HepG2 (cell line): Measurements from ENCODE around the gene ACOT13. TPM values are rescaled to one million over a fixed set of nuclear protein-coding genes. Genes with fewer than 3 reads are reported as not detected.

ENCODE experiments used
- ATAC-seq: fragments of 200-7000 bp; cut with Tn5 transposase; 3 replicates; pipeline ENCODE4 v1.9.1; 2020; ENCODE audit warnings: mild to moderate bottlenecking, moderate library complexity
- BruUV-seq: library from RNA; stranded (reverse); fragments of 400-500 nt; replicated peaks from 2 replicates; lab custom pipeline; 2021; lab: Mats Ljungman, UMichigan
- CTCF ChIA-PET: fragments of 300-600 bp; formaldehyde crosslinking; extraction: SDS; loops from one replicate; lab custom pipeline; 2021; ENCODE audit warnings: low total read pairs, inconsistent platforms, low intra/inter-chr PET ratio; lab: Yijun Ruan, JAX
- POLR2A ChIA-PET: fragments of 350-600 bp; sonication (Branson Sonifier 250); formaldehyde crosslinking; loops from one replicate; lab custom pipeline; 2020; ENCODE audit warnings: antibody characterized with exemption, inconsistent platforms; lab: Yijun Ruan, JAX
- DNase-seq: peaks from one replicate; pipeline ENCODE4 v3.0.0-alpha.2; 2015; ENCODE audit warnings: low spot score
- FAIRE-seq: peaks from 3 replicates; lab custom pipeline; 2011; peaks lifted over from hg19 to GRCh38; lab: Jason Lieb, UNC
- H2AFZ ChIP-seq: one replicate; pipeline ENCODE4 v1.6.1; 2011; ENCODE audit warnings: low read length, inconsistent platforms
- H3K27ac ChIP-seq: fragments of 300-600 bp; 3 replicates; pipeline ENCODE4 v1.8.0; 2011; ENCODE audit warnings: mixed run types, mild to moderate bottlenecking, mixed read lengths, low read length, inconsistent platforms; ENCODE audit not compliant: insufficient read depth; ENCODE audit errors: extremely low read length
- H3K27me3 ChIP-seq, 2 experiments: fragments of 200-600 bp in 1 of 2; 2 replicates in 1 of 2; 3 replicates in 1 of 2; pipeline versions ENCODE4 v1.6.0 to v1.8.0; 2011; ENCODE audit warnings: low read length in 2 of 2, mild to moderate bottlenecking in 2 of 2, moderate library complexity in 2 of 2, inconsistent platforms in 1 of 2; ENCODE audit not compliant: insufficient read depth in 2 of 2, control insufficient read depth in 1 of 2
- H3K36me3 ChIP-seq, 2 experiments: fragments of 200-600 bp in 1 of 2; replicated peaks in 1 of 2; 2 replicates in 1 of 2; 3 replicates in 1 of 2; pipeline versions ENCODE4 v1.5.1 to v1.8.0; 2011; ENCODE audit warnings: low read length in 2 of 2, inconsistent platforms in 1 of 2; ENCODE audit not compliant: insufficient read depth in 2 of 2, control insufficient read depth in 1 of 2
- H3K4me1 ChIP-seq: 2 replicates; pipeline ENCODE4 v1.5.1; 2012; ENCODE audit warnings: low read length, inconsistent platforms; ENCODE audit not compliant: insufficient read depth
- H3K4me2 ChIP-seq: 2 replicates; pipeline ENCODE4 v1.6.0; 2011; ENCODE audit warnings: low read depth, low read length, inconsistent platforms
- H3K4me3 ChIP-seq, 3 experiments: fragments of 200-600 bp in 1 of 3; sonication (generic), shearing (Covaris generic) in 1 of 3; replicated peaks in 1 of 3; 2 replicates each; pipeline ENCODE4 v1.5.1; 2011 to 2016; ENCODE audit warnings: low read length in 3 of 3, inconsistent platforms in 2 of 3, low read depth in 2 of 3, mild to moderate bottlenecking in 2 of 3, control low read depth in 1 of 3, mixed read lengths in 1 of 3; ENCODE audit not compliant: insufficient read depth in 1 of 3
- H3K79me2 ChIP-seq: one replicate; pipeline ENCODE4 v1.6.1; 2011; ENCODE audit warnings: low read length, inconsistent platforms; ENCODE audit not compliant: insufficient read depth
- H3K9ac ChIP-seq: 2 replicates; pipeline ENCODE4 v1.6.0; 2011; ENCODE audit warnings: mild to moderate bottlenecking, low read depth, low read length, inconsistent platforms; ENCODE audit not compliant: insufficient read depth
- H3K9me3 ChIP-seq: 2 replicates; pipeline ENCODE4 v1.5.1; 2012; ENCODE audit warnings: mild to moderate bottlenecking, low read length
- H4K20me1 ChIP-seq: 2 replicates; pipeline ENCODE4 v1.6.0; 2011; ENCODE audit warnings: inconsistent platforms, mild to moderate bottlenecking, low read length, moderate library complexity; ENCODE audit not compliant: insufficient read depth
- CHD4 ChIP-seq: fragments of 200-600 bp; sonication (generic); IDR thresholded peaks from 2 replicates; pipeline ENCODE4 v1.7.0; 2017; ENCODE audit warnings: mild to moderate bottlenecking, low read length, borderline replicate concordance
- FOXM1 ChIP-seq: sonication (generic); formaldehyde crosslinking; IDR thresholded peaks from 2 replicates; pipeline ENCODE4 v1.5.0; 2020; ENCODE audit warnings: missing genetic modification reagents
- JARID2 ChIP-seq: sonication (generic); formaldehyde crosslinking; IDR thresholded peaks from 2 replicates; pipeline ENCODE4 v1.8.1; 2023; ENCODE audit warnings: missing genetic modification reagents, inconsistent platforms; ENCODE audit not compliant: insufficient replicate concordance
- MEF2D ChIP-seq: sonication (generic); formaldehyde crosslinking; IDR thresholded peaks from 2 replicates; pipeline ENCODE4 v1.5.1; 2020; ENCODE audit warnings: mild to moderate bottlenecking, missing genetic modification reagents
- MLLT10 ChIP-seq: sonication (generic); formaldehyde crosslinking; IDR thresholded peaks from 2 replicates; pipeline ENCODE4 v1.4.0; 2020; ENCODE audit warnings: missing genetic modification reagents
- RFX5 ChIP-seq: IDR thresholded peaks from 2 replicates; pipeline ENCODE4 v1.6.1; 2011; ENCODE audit warnings: low read depth, low read length, improper control_type of control experiment
- ZNF225 ChIP-seq: sonication (generic); formaldehyde crosslinking; IDR thresholded peaks from 2 replicates; pipeline ENCODE4 v1.4.0; 2020; ENCODE audit warnings: mild to moderate bottlenecking, missing genetic modification reagents
- WGBS: methylation state at CpG from one replicate; pipeline ENCODE4 v1.1.6; 2017; ENCODE audit warnings: low lambda C conversion rate; 5-methylcytosine and 5-hydroxymethylcytosine counted together
- in situ Hi-C: cut with HindIII; loops from 2 replicates; pipeline ENCODE4 v1.10.0; 2017; ENCODE audit warnings: low pct_unique_long_range_greater_than_20kb; ENCODE audit not compliant: extremely low pct_ligation_motif_present
- intact Hi-C: fragments of 100-400 bp; cut with micrococcal nuclease; formaldehyde crosslinking; loops from one replicate; pipeline ENCODE4 v1.10.0; 2022; ENCODE audit not compliant: unreplicated experiment
- polyA plus RNA-seq, 8 experiments: library from polyadenylated mRNA; depleted of rRNA in 3 of 8; stranded (reverse) in 7 of 8; unstranded in 1 of 8; fragments of >200 nt; fragmentation: Illumina TruSeq in 4 of 8; extraction: Trizol in 4 of 8; gene quantifications; 2 replicates each; pipeline versions ENCODE4 v1.2.1 to v1.2.3, GENCODE V29; 2011 to 2016; ENCODE audit warnings: low read depth in 4 of 8, missing spikeins in 1 of 8, mixed read lengths in 1 of 8; ENCODE audit not compliant: insufficient read depth in 1 of 8
- total RNA-seq, 5 experiments: library from RNA; depleted of rRNA; stranded (reverse); fragments of >200 nt; fragmentation: Illumina TruSeq; extraction: Trizol; gene quantifications; 2 replicates each; pipeline ENCODE4 v1.2.3, GENCODE V29; 2016; ENCODE audit warnings: low read depth in 1 of 5
- TF ChIP-seq, protein P1 (sequence below): conservative IDR thresholded peaks from 2 replicates; pipeline ENCODE4 v1.6.1; 2018; ENCODE audit warnings: missing genetic modification reagents
- TF ChIP-seq, protein P2 (sequence below), 2 experiments: sonication (generic) in 1 of 2; formaldehyde crosslinking in 1 of 2; IDR thresholded peaks; 2 replicates each; pipeline versions ENCODE4 v1.4.0 to v1.6.1; 2018 to 2020; ENCODE audit warnings: missing genetic modification reagents in 2 of 2, borderline replicate concordance in 1 of 2, low read depth in 1 of 2, mild to moderate bottlenecking in 1 of 2, missing biosample characterization in 1 of 2
- TF ChIP-seq, protein P3 (sequence below): sonication (generic); formaldehyde crosslinking; IDR thresholded peaks from 2 replicates; pipeline ENCODE4 v1.4.0; 2020; ENCODE audit warnings: missing genetic modification reagents
- TF ChIP-seq, protein P4 (sequence below): sonication (generic); formaldehyde crosslinking; IDR thresholded peaks from 2 replicates; pipeline ENCODE4 v1.4.0; 2020; ENCODE audit warnings: mild to moderate bottlenecking, missing genetic modification reagents, borderline replicate concordance

Gene ACOT13
- total and polyA plus RNA-seq, 2 of the 13 experiments (the other 11 are each of a cell fraction or from before 2014, with no cell fraction given): 31.5 to 45.1 TPM

DNA sequence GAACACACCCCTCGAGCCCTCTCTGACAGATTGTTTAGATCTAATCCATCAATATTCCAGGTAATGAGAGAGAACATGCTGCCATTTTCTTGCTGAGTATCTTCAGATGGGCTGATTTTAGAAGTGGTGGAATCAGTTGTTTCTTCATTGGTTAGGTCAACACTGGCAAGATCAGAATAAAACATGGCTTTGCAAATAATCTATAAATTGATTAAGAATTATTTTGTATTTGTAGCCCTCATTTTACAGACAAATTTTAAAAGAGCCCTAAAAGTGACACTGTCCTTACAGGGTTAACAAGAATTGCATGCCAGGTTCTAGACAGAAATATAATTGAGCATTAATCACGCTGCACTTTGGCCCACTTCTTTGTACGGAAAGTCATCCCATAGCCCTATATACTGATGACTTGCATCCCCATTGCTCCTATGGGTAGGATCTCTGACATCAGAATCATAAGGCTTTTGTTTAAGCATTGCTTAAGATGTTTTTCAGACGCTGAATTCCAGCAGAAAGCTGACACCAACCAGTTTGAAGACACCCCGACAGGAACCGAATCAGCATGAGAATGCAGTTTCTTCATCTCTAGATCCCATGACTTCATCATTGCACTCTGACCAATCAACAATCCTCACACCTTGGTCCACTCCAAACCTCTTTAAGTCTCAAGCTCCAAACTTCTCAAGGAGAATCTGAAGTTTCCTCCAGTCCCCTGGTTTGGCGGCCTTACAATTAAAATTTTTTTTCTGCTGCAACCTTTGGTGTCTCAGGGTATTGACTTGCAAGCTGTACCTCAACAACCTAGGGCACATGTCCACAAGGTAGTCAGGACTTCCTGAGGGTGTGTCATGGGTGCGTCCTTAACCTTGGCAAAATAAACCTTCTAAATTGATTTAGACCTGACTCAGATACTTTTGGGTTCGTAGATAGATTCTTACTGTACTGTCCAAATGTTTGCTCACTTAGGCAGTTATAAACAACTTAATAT lies 8.0 kb upstream of the ACOT13 start:
- H3K9ac ChIP-seq: no peak overlapping the region
- 94% methylated on average over 9 of the region's 9 CpGs for WGBS
- DNase-seq (no peak), FAIRE-seq (no peak), ATAC-seq (no peak)
- no peaks in the 10 kb centered on the region for H3K9me3 ChIP-seq
- H3K27me3 ChIP-seq: no peaks in the 10 kb centered on the region
- no peak overlapping the region for H3K4me3 ChIP-seq
- POLR2A ChIA-PET: no interaction called here
- no peak overlapping the region for H3K27ac ChIP-seq
- 0 out of 2 replicates have a peak, but pooled peaks cover 4% of the 10 kb centered on the region for H4K20me1 ChIP-seq
- H2AFZ ChIP-seq: no peak overlapping the region
- H3K4me1 ChIP-seq: peaks cover 49% of the 10 kb centered on the region
- H3K4me2 ChIP-seq: no peak overlapping the region
- TF ChIP-seq ZNF225 (no peak), RFX5 (no peak), CHD4 (no peak), MEF2D (no peak), JARID2 (CRISPR knock-in tag) (no peak), MLLT10 (CRISPR knock-in tag) (no peak), FOXM1 (CRISPR knock-in tag) (no peak)
- TF ChIP-seq, protein P1, sequence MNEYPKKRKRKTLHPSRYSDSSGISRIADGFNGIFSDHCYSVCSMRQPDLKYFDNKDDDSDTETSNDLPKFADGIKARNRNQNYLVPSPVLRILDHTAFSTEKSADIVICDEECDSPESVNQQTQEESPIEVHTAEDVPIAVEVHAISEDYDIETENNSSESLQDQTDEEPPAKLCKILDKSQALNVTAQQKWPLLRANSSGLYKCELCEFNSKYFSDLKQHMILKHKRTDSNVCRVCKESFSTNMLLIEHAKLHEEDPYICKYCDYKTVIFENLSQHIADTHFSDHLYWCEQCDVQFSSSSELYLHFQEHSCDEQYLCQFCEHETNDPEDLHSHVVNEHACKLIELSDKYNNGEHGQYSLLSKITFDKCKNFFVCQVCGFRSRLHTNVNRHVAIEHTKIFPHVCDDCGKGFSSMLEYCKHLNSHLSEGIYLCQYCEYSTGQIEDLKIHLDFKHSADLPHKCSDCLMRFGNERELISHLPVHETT: no peak
- TF ChIP-seq, protein P2, sequence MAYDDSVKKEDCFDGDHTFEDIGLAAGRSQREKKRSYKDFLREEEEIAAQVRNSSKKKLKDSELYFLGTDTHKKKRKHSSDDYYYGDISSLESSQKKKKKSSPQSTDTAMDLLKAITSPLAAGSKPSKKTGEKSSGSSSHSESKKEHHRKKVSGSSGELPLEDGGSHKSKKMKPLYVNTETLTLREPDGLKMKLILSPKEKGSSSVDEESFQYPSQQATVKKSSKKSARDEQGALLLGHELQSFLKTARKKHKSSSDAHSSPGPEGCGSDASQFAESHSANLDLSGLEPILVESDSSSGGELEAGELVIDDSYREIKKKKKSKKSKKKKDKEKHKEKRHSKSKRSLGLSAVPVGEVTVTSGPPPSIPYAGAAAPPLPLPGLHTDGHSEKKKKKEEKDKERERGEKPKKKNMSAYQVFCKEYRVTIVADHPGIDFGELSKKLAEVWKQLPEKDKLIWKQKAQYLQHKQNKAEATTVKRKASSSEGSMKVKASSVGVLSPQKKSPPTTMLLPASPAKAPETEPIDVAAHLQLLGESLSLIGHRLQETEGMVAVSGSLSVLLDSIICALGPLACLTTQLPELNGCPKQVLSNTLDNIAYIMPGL (CRISPR knock-in tag; IDR thresholded peaks at IDR 0.05; ENCODE audit: borderline replicate concordance in 1 of 2, low read depth in 1 of 2): no peak
- TF ChIP-seq, protein P3, sequence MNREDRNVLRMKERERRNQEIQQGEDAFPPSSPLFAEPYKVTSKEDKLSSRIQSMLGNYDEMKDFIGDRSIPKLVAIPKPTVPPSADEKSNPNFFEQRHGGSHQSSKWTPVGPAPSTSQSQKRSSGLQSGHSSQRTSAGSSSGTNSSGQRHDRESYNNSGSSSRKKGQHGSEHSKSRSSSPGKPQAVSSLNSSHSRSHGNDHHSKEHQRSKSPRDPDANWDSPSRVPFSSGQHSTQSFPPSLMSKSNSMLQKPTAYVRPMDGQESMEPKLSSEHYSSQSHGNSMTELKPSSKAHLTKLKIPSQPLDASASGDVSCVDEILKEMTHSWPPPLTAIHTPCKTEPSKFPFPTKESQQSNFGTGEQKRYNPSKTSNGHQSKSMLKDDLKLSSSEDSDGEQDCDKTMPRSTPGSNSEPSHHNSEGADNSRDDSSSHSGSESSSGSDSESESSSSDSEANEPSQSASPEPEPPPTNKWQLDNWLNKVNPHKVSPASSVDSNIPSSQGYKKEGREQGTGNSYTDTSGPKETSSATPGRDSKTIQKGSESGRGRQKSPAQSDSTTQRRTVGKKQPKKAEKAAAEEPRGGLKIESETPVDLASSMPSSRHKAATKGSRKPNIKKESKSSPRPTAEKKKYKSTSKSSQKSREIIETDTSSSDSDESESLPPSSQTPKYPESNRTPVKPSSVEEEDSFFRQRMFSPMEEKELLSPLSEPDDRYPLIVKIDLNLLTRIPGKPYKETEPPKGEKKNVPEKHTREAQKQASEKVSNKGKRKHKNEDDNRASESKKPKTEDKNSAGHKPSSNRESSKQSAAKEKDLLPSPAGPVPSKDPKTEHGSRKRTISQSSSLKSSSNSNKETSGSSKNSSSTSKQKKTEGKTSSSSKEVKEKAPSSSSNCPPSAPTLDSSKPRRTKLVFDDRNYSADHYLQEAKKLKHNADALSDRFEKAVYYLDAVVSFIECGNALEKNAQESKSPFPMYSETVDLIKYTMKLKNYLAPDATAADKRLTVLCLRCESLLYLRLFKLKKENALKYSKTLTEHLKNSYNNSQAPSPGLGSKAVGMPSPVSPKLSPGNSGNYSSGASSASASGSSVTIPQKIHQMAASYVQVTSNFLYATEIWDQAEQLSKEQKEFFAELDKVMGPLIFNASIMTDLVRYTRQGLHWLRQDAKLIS (CRISPR knock-in tag): no peak
- TF ChIP-seq, protein P4, sequence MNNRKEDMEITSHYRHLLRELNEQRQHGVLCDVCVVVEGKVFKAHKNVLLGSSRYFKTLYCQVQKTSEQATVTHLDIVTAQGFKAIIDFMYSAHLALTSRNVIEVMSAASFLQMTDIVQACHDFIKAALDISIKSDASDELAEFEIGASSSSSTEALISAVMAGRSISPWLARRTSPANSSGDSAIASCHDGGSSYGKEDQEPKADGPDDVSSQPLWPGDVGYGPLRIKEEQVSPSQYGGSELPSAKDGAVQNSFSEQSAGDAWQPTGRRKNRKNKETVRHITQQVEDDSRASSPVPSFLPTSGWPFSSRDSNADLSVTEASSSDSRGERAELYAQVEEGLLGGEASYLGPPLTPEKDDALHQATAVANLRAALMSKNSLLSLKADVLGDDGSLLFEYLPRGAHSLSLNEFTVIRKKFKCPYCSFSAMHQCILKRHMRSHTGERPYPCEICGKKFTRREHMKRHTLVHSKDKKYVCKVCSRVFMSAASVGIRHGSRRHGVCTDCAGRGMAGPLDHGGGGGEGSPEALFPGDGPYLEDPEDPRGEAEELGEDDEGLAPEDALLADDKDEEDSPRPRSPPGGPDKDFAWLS (CRISPR knock-in tag): no peak
- H3K36me3 ChIP-seq: peaks cover 2 to 20% of the 10 kb centered on the region in 2 experiments; a peak in 4 of 5 replicates
- CTCF ChIA-PET: no interaction called here
- H3K79me2 ChIP-seq: peaks cover 9% of the 10 kb centered on the region
- intact Hi-C loops: no loop called here
- in situ Hi-C loops: no loop called here
- no TSS peak for BruUV-seq
